NOMO-1 treated with DMSO at 0.1 percent for 48 hours (cell line): Measurements from ENCODE around the gene SF3B3.
"Not testable (repeated sequence)": the region's sequence is repeated elsewhere in the genome, so short reads cannot be mapped to it uniquely, and the experiment has no call there.

Source experiments
- DNase-seq: peaks from one replicate; lab custom pipeline; 2025; ENCODE audit not compliant: unreplicated experiment; lab: John Stamatoyannopoulos, UW

SF3B3 gene

GRCh38 chr16:70614208-70614951 is 90.8 kb downstream of the SF3B3 start:
- no peak for DNase-seq

- no peak for DNase-seq
These were observed 92.3 kb downstream of the SF3B3 start for GRCh38 chr16:70615945-70616344.

- DNase-seq: not testable (repeated sequence)
These were observed 98.2 kb downstream of the SF3B3 start for GRCh38 chr16:70621864-70622263.
